A549 (cell line): ENCODE results near the gene AFAP1. TPM values are rescaled to one million over a fixed set of nuclear protein-coding genes. Genes with fewer than 3 reads are reported as not detected.

Experiments used
- ATAC-seq, 2 experiments: fragments of 200-7000 bp in 1 of 2; fragments of >200 bp in 1 of 2; cut with Nextera tagmentation in 1 of 2; cut with Tn5 transposase in 1 of 2; 3 replicates each; pipeline versions ENCODE4 v1.8.0 to v1.9.1; 2018 to 2020; ENCODE audit warnings: mild to moderate bottlenecking in 1 of 2, moderate library complexity in 1 of 2
- CTCF ChIA-PET: fragments of 300-600 bp; sonication (Branson Sonifier 250); formaldehyde crosslinking; extraction: SDS; loops from one replicate; lab custom pipeline; 2021; ENCODE audit warnings: antibody characterized with exemption, inconsistent platforms; lab: Yijun Ruan, JAX
- POLR2A ChIA-PET: fragments of 350-600 bp; formaldehyde crosslinking; extraction: SDS; loops from one replicate; lab custom pipeline; 2021; ENCODE audit warnings: antibody characterized with exemption, inconsistent platforms; lab: Yijun Ruan, JAX
- DNase-seq, 2 experiments: peaks; one replicate each; pipeline versions ENCODE4 v3.0.0 to v3.0.0-alpha.2; 2011 to 2016; ENCODE audit warnings: low read depth in 1 of 2, low spot score in 1 of 2
- FAIRE-seq: peaks from 2 replicates; lab custom pipeline; 2011; peaks lifted over from hg19 to GRCh38; lab: Jason Lieb, UNC
- H3K27ac ChIP-seq, 2 experiments: fragments of >200 bp; sonication (Bioruptor Twin); formaldehyde crosslinking; 3 replicates each; pipeline ENCODE4 v1.5.1; 2016 to 2017
- H3K4me1 ChIP-seq: fragments of >200 bp; sonication (Bioruptor Twin); formaldehyde crosslinking; 3 replicates; pipeline ENCODE4 v1.6.1; 2016
- H3K4me2 ChIP-seq: fragments of >200 bp; sonication (Bioruptor Twin); formaldehyde crosslinking; 3 replicates; pipeline ENCODE4 v1.6.1; 2016
- H3K4me3 ChIP-seq: fragments of >200 bp; sonication (Bioruptor Twin); formaldehyde crosslinking; 3 replicates; pipeline ENCODE4 v1.5.1; 2016
- H3K9me3 ChIP-seq: fragments of >200 bp; sonication (Bioruptor Twin); formaldehyde crosslinking; 3 replicates; pipeline ENCODE4 v1.6.1; 2016
- CBX8 ChIP-seq: fragments of 200-600 bp; sonication (generic); IDR thresholded peaks from 2 replicates; pipeline ENCODE4 v1.6.1; 2016
- E2F6 ChIP-seq: IDR thresholded peaks from 2 replicates; pipeline ENCODE4 v1.6.1; 2012; ENCODE audit warnings: low read depth, borderline replicate concordance
- EP300 ChIP-seq, 2 experiments: fragments of >200 bp; sonication (Bioruptor Twin); formaldehyde crosslinking; IDR thresholded peaks; 2 replicates in 1 of 2; 3 replicates in 1 of 2; pipeline ENCODE4 v1.6.1; 2016 to 2017
- FOXS1 ChIP-seq: fragments of 250-450 bp; sonication (Bioruptor Pico); IDR thresholded peaks from 2 replicates; pipeline ENCODE4 v1.5.0; 2020; ENCODE audit warnings: mild to moderate bottlenecking, moderate library complexity
- HDAC2 ChIP-seq: fragments of 200-600 bp; sonication (generic); IDR thresholded peaks from 2 replicates; pipeline ENCODE4 v1.6.1; 2016
- HES2 ChIP-seq: fragments of >200 bp; sonication (Bioruptor Twin); formaldehyde crosslinking; IDR thresholded peaks from 2 replicates; pipeline ENCODE4 v1.6.1; 2016
- HMGXB4 ChIP-seq: fragments of 250-450 bp; sonication (Bioruptor Pico); IDR thresholded peaks from 2 replicates; pipeline ENCODE4 v1.5.0; 2021; ENCODE audit warnings: mild to moderate bottlenecking, moderate library complexity, borderline replicate concordance
- HOXA7 ChIP-seq: fragments of 250-450 bp; sonication (Bioruptor Pico); IDR thresholded peaks from 2 replicates; pipeline ENCODE4 v1.5.0; 2020; ENCODE audit warnings: mild to moderate bottlenecking, moderate library complexity
- RAD21 ChIP-seq, 2 experiments: fragments of >200 bp in 1 of 2; sonication (Bioruptor Twin) in 1 of 2; formaldehyde crosslinking in 1 of 2; IDR thresholded peaks in 1 of 2; conservative IDR thresholded peaks in 1 of 2; 2 replicates in 1 of 2; 3 replicates in 1 of 2; pipeline ENCODE4 v1.6.1; 2012 to 2018; ENCODE audit warnings: inconsistent platforms in 1 of 2
- REST ChIP-seq: fragments of 200-600 bp; sonication (generic); IDR thresholded peaks from 2 replicates; pipeline ENCODE4 v1.6.1; 2016; ENCODE audit warnings: antibody characterized with exemption, mild to moderate bottlenecking, moderate library complexity
- RNF2 ChIP-seq: fragments of 200-600 bp; sonication (generic); IDR thresholded peaks from 2 replicates; pipeline ENCODE4 v1.6.1; 2016; ENCODE audit warnings: low read depth, mild to moderate bottlenecking, antibody characterized with exemption, moderate library complexity, borderline replicate concordance
- TP53 ChIP-seq: fragments of 250-450 bp; sonication (Bioruptor Pico); IDR thresholded peaks from 2 replicates; pipeline ENCODE4 v1.5.0; 2021; ENCODE audit warnings: mild to moderate bottlenecking, moderate library complexity
- ZFP36 ChIP-seq: fragments of 450-650 bp; IDR thresholded peaks from 2 replicates; pipeline ENCODE4 v1.6.1; 2014; ENCODE audit warnings: borderline replicate concordance; ENCODE audit not compliant: partially characterized antibody
- WGBS: methylation state at CpG from one replicate; pipeline ENCODE4 v1.1.6; 2017; ENCODE audit errors: missing lambda C conversion rate; 5-methylcytosine and 5-hydroxymethylcytosine counted together
- polyA plus RNA-seq, 4 experiments: library from polyadenylated mRNA; depleted of rRNA in 3 of 4; stranded (reverse); fragments of >200 nt; fragmentation: RNase III in 1 of 4; extraction: RNeasy Plus Mini Kit Qiagen cat#74134 plus additional on column Dnase treatment in 1 of 4; gene quantifications; 2 replicates in 3 of 4; 3 replicates in 1 of 4; pipeline ENCODE4 v1.2.3, GENCODE V29; 2011 to 2017

The AFAP1 gene
- polyA plus RNA-seq, 2 of the 4 experiments (the other 2 are of a cell fraction), result 25.4 to 29.6 TPM

DNA sequence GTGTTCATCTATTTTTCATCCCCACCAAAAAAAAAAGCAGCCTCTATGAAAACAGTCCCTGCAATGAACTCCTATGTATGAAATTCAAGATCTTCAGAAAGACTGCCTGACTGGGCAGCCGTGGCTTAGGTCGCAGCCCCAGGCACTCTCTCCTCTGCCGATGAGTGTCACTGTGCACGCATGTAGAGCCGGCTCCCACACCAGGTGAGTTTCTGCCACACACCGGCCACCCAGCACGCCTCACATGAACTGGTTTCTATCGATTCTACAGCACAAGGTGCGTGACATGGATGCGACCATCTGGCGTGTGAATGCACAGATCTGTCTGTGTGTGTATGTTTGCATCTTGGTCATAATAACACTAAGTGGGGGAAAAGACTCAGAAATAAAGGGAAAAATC, 140.4 kb downstream of the AFAP1 start:
- H3K4me3 ChIP-seq, result no peak overlapping the region
- no peak overlapping the region for H3K27ac ChIP-seq
- 98% methylated on average over 11 of the region's 11 CpGs for WGBS
- CTCF ChIA-PET, result interaction anchor here (0.9 to 10.0 kb wide), 3 partner anchors 37 to 190 kb away, joined by 3 to 94 read pairs (median 7); no protein-coding TSS in a partner anchor
- ATAC-seq (no peak), DNase-seq (no peak), FAIRE-seq (no peak)
- H3K4me2 ChIP-seq, result no peak overlapping the region
- POLR2A ChIA-PET, result interaction anchor here (1.0 kb wide), 1 partner anchor 29 kb away, joined by 3 read pairs; no protein-coding TSS in a partner anchor
- TF ChIP-seq HDAC2 (no peak), HES2 (no peak), HOXA7 (CRISPR knock-in tag) (no peak), E2F6 (no peak), EP300 (IDR thresholded peaks at IDR 0.05) (no peak), ZFP36 (no peak)
- H3K4me1 ChIP-seq, result peaks cover 19% of the 10 kb centered on the region
- no peaks in the 10 kb centered on the region for H3K9me3 ChIP-seq

- Histone ChIP-seq H3K4me1 (peaks cover 10% of the 10 kb centered on the region), H3K9me3 (no peaks in the 10 kb centered on the region), H3K4me2 (no peak overlapping the region), H3K27ac (no peak overlapping the region), H3K4me3 (no peak overlapping the region)
- 93% methylated on average over 14 of the region's 18 CpGs for WGBS
- DNase-seq, result peak in 1 of 2 experiments; percentile 49
- ATAC-seq, result no peak
- no peak for FAIRE-seq
- CTCF ChIA-PET, result interaction anchor here (0.9 to 10.0 kb wide), 3 partner anchors 36 to 191 kb away, joined by 3 to 94 read pairs (median 7); no protein-coding TSS in a partner anchor
- TF ChIP-seq ZFP36 (no peak), CBX8 (no peak), FOXS1 (CRISPR knock-in tag) (no peak), RAD21 (conservative IDR thresholded peaks at IDR 0.05 in 1 of 2, IDR thresholded peaks at IDR 0.05 in 1 of 2) (no peak), TP53 (CRISPR knock-in tag) (no peak), REST (peak; percentile 15; the same call in 1 of the 2 replicates), RNF2 (no peak), HES2 (no peak), HMGXB4 (CRISPR knock-in tag) (no peak)
- POLR2A ChIA-PET, result interaction anchor here (1.0 kb wide), 1 partner anchor 28 kb away, joined by 3 read pairs; no protein-coding TSS in a partner anchor
These were observed 141.3 kb downstream of the AFAP1 start for GRCh38 chr4:7798178-7798995.
